DMS79 (cell line): ENCODE results near the gene DDX59.

Experiments
- DNase-seq: peaks from one replicate; lab custom pipeline; 2025; lab: John Stamatoyannopoulos, UW

DDX59 gene

DNA sequence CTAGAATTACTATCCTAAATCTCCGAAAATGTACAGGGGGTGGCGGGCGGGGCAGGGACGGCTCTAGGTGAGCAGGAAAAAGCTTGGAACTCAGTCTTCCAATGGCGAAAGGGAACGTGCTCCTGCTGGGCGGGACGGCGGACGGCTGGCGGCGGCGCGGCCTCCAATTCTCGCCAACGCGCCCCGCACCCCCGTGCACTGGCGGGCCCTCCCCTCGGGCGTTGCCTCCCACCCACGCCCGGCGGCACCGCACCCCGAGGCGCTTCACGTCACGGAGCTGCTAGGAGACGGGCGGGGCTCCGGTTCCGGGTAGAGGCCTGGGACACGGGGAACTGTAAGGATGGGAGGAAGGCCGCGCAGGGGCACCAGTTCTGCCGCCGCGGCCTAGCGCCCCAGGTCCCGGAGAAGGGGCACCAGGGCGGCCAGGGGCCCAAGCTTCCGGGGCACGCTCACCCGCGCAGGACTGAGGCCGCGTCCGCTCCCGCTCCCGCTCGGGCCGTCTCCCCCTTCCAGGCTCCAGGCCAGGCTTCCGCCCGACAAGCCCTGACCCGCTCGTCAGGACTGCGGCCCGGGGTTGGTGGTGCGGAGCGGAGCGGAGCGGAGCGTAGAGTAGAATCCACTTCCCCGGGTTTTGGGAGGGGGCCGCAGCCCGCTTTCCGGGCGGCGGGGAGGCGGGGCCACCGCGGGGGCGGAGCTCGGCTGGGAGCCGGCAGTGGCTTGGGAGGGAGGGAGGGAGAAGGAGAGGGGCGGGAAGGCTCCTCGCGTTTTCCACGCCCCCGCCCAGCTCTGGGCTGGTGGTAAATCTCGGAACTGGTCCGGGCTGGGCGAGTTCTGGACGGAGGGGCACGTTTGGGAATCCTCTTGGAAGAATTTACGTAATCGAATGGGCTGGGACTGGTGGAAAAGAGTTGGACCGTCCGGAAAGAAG, at the start of gene DDX59:
DDX59 (minus strand) TSS at position 594 of the 928 bp plus-strand sequence. CDS start 3,167 bp downstream, outside the sequence.
- DNase-seq, result peak; percentile 95

GRCh38 chr1:200714504-200715187, 44.9 kb upstream of the DDX59 start:
- DNase-seq, result no peak

GRCh38 chr1:200710166-200710565, 40.5 kb upstream of the DDX59 start:
- DNase-seq, result no peak

DNA sequence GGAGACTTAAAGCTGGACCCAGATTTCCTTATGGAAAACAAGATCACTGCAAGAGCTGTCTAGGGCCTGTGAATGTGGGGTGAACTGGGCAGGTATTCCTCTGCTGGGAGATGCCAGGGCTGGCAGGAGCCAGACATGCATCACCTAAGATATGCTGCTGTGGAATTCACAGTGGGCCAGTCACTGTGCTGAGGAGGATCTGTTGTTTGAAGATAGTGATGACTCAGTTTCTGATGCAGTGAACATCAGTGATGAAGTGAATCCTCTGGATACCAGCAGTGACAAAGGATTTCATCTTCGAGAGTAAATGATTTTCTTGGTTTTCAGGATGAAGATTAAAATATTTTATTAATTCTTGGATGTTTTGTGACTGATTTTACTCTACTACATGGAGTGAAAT, 39.1 kb upstream of the DDX59 start:
- DNase-seq, result no peak

- DNase-seq, result no peak
These were observed 38.5 kb upstream of the DDX59 start for GRCh38 chr1:200708161-200708560.

- no peak for DNase-seq
These were observed 37.4 kb upstream of the DDX59 start for GRCh38 chr1:200707116-200707515.

DNA sequence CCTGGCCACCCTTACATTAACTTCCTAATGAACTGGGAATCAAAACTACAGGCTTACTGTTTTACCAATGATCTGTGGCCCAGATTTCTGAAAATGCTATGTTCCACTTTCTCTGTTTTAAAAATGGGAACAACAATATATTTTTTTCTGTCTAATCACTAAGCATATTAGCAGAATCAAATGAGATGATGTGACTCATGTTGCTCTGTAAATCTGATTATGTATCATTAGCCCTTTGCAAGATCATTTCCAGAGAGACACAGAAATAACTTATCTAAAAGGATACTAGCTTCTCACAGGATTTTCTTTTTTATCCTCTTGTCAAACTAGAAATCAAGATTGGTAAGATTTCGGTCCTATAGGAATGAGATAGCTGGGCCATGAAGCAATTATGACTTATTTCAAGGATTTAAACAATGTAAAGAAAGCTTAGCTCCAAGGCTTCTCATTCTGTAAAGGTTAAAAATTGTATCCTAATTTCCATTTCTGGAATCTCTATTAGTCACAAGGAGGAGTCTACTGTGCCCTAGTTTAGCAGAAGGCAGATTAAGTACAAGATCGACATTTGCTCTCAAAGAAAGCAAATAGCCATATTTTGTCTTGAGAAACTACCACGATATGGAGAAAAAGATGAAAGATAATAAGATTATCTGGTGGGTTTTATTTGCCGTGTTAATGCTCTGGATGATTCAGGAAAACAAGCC, 36.6 kb upstream of the DDX59 start:
- DNase-seq, result no peak

GRCh38 chr1:200704986-200705500, 35.3 kb upstream of the DDX59 start:
- no peak for DNase-seq

DNA sequence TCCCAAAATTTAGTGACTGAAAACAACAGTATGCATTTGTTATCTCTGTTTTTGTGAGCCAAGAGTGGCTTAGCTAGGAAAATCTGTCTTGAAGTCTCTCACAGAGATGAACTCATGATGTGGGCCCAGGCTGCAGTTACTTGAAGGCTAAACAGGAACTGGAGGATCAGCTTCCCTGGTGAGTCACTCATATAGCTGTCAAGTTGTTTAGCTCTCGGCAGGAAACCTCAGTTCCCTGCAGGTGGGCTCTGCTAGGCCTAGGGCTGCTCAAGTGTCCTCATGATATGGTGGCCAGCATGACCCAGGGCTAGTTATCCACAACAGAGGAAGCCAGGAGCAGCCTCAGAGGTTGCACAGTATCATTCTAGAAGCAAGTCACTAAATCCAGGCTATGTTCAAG, 30.2 kb upstream of the DDX59 start:
- no peak for DNase-seq

DNA sequence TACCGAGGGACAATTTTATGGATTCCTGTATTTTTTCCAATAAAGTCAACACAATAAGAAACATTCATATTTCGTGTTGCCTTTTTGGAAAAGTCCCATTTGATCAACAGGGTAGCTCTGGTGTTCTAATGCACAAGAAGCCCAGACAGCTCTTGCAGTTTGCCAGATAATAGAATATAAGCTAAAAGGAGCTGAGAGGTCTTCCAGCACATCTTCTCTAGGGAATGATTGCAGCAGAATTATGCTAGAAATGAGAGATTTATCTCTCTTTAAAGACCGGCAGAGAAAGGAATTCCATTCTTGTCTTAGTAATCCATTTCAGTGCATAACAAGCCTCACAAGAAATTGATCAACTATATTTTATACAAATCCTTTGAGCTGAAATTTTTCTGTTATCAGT, 25.0 kb upstream of the DDX59 start:
- DNase-seq, result no peak

- no peak for DNase-seq
These were observed 23.6 kb upstream of the DDX59 start for GRCh38 chr1:200693327-200693726.

DNA sequence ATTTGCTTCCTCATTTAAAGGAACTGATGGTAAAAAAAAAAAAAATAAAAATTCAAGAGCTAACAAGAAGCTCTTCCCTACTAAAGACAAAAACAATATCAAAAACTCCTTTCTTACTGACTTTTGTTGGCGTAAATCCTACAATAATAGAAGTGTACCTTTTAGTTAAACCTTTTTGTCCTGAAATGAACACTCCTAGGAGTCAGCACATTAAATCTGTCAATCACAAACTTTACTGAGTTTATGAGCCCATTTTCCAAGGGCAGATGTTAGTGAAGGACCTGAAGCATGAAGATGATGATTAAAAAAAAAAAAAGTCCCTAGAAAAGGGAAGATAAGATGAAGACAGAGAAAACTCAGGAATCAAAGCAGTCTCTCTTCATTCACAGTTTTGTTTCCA, 22.6 kb upstream of the DDX59 start:
- DNase-seq, result no peak

DNA sequence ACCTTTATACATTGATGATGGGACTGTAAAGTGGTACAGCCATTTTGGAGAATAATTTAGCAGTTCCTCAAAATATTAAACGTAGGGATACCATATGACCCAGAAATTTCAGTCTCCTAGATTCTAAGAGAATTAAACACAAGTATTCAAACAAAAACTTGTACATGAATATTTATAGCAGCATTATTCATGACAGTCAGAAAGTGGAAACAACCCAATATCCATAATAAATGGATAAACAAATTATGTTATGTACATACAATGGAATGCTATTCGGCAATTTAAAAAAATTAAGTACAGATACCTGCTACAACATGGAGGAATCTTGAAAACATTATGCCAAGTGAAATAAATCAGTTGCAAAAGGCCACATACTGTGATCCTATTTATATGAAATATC, 16.9 kb upstream of the DDX59 start:
- no peak for DNase-seq

DNA sequence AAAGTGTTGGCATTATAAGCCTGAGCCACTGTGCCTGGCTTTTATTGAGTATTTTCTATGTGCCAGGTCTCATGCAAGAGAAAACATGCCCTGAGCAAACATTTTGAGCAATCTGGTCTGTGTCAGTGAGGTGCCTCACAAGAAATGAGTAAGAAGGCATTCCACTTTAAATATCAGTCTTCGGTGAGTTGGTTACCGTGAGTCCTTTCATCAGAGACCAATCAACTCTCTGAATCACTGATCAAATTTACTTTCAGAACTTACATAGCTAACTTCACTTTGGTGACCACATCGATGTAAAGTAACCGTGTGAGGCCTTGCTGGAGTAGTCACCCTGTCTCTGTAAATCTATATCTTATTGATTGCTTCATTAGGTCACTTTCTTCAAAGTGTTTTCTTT, 14.3 kb upstream of the DDX59 start:
- no peak for DNase-seq

GRCh38 chr1:200683298-200683697, 13.6 kb upstream of the DDX59 start:
- DNase-seq, result no peak

DNA sequence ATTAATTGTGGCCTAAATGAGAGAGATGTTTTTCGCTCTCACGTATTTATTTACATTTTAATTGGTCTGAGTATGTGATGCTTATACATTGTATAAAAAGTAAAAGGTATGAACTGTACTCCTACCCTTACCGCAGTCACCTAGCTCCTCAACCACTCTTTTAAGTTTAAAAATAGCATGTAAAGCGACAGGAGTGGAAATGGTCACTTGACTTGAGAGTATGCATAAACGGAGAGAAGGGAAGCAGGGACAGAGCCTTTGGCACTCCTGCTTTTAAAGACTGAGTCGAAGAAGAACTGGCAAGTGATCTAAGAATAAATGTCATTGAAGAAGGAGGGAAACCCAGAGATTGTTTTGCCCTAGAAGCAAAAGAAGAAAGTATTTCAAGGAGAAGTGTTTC, 11.5 kb upstream of the DDX59 start:
- DNase-seq, result peak; percentile 82

- no peak for DNase-seq
These were observed 7.1 kb upstream of the DDX59 start for GRCh38 chr1:200676829-200677228.

GRCh38 chr1:200675588-200675852, 5.8 kb upstream of the DDX59 start:
- no peak for DNase-seq

GRCh38 chr1:200674838-200675587, 5.3 kb upstream of the DDX59 start:
- DNase-seq, result no peak

- DNase-seq, result peak; percentile 47
These were observed 4.5 kb upstream of the DDX59 start for GRCh38 chr1:200673952-200674823.

GRCh38 chr1:200671235-200671786, 1.6 kb upstream of the DDX59 start:
- DNase-seq, result no peak
